GM12878 (cell line): ENCODE results near the gene DYNC1I1.

Experiments used
- CTCF ChIP-seq, 3 experiments: IDR thresholded peaks in 2 of 3; conservative IDR thresholded peaks in 1 of 3; 2 replicates each; pipeline ENCODE4 v1.5.1; 2011; ENCODE audit warnings: low read depth in 3 of 3, low read length in 3 of 3, mild to moderate bottlenecking in 3 of 3, control low read depth in 2 of 3, moderate library complexity in 2 of 3, inconsistent platforms in 1 of 3, mixed read lengths in 1 of 3; ENCODE audit not compliant: control insufficient read depth in 2 of 3, insufficient read depth in 1 of 3; ENCODE audit errors: extremely low read depth in 1 of 3
- POLR2A ChIP-seq: IDR thresholded peaks from 2 replicates; pipeline ENCODE4 v1.6.1; 2011; ENCODE audit warnings: low read depth, mild to moderate bottlenecking, low read length
- SP1 ChIP-seq: IDR thresholded peaks from one replicate; pipeline ENCODE4 v1.6.1; 2011; ENCODE audit warnings: low read depth, low read length
- SRF ChIP-seq, 2 experiments: IDR thresholded peaks; 2 replicates each; pipeline ENCODE4 v1.6.1; 2011; ENCODE audit warnings: low read depth in 2 of 2, low read length in 2 of 2, mild to moderate bottlenecking in 1 of 2, moderate library complexity in 1 of 2

GRCh38 chr7:95881597-95881996 is 109.2 kb downstream of the DYNC1I1 start:
- TF ChIP-seq SP1 = no peak
- no peak for TF ChIP-seq CTCF (IDR thresholded peaks at IDR 0.05 in 2 of 3, conservative IDR thresholded peaks at IDR 0.05 in 1 of 3; ENCODE audit: control insufficient read depth in 2 of 3, extremely low read depth in 1 of 3, insufficient read depth in 1 of 3, low read depth in 3 of 3, low read length in 3 of 3)
- TF ChIP-seq SRF (IDR thresholded peaks at IDR 0.05; ENCODE audit: low read depth in 2 of 2, low read length in 2 of 2) = no peak
- no peak for TF ChIP-seq POLR2A
